H9 (cell line): ENCODE data around the gene CRYBG2. TPM values are rescaled to one million over a fixed set of nuclear protein-coding genes. Genes with fewer than 3 reads are reported as not detected.

Experiments used
- DNase-seq: peaks from one replicate; pipeline ENCODE4 v3.0.0-alpha.2; 2017
- H2AFZ ChIP-seq: one replicate; pipeline ENCODE4 v1.6.1; 2013; ENCODE audit warnings: mild to moderate bottlenecking, low read length, control low read depth, moderate library complexity
- H2AK5ac ChIP-seq: 2 replicates; pipeline ENCODE4 v1.6.1; 2013; ENCODE audit warnings: low read length, control low read depth, mixed read lengths; ENCODE audit not compliant: insufficient read length
- H2BK120ac ChIP-seq: one replicate; pipeline ENCODE4 v1.6.1; 2013; ENCODE audit warnings: low read depth, mild to moderate bottlenecking, low read length, control low read depth, inconsistent platforms; ENCODE audit not compliant: poor library complexity, severe bottlenecking
- H2BK12ac ChIP-seq: 2 replicates; pipeline ENCODE4 v1.6.1; 2013; ENCODE audit warnings: low read length, control low read depth, mixed read lengths, low read depth; ENCODE audit not compliant: insufficient read length
- H2BK15ac ChIP-seq: 2 replicates; pipeline ENCODE4 v1.6.1; 2013; ENCODE audit warnings: low read depth, low read length, control low read depth
- H2BK20ac ChIP-seq: one replicate; pipeline ENCODE4 v1.6.1; 2013; ENCODE audit warnings: low read depth, mild to moderate bottlenecking, low read length, control low read depth, inconsistent platforms; ENCODE audit not compliant: poor library complexity, severe bottlenecking
- H2BK5ac ChIP-seq: 2 replicates; pipeline ENCODE4 v1.6.1; 2013; ENCODE audit warnings: low read length, control low read depth, mixed read lengths; ENCODE audit not compliant: insufficient read length
- H3K14ac ChIP-seq: 2 replicates; pipeline ENCODE4 v1.6.1; 2013; ENCODE audit warnings: low read length, control low read depth; ENCODE audit not compliant: insufficient read depth
- H3K18ac ChIP-seq: 2 replicates; pipeline ENCODE4 v1.6.1; 2013; ENCODE audit warnings: low read depth, mild to moderate bottlenecking, mixed read lengths, low read length, control low read depth; ENCODE audit not compliant: insufficient read length
- H3K23ac ChIP-seq: 2 replicates; pipeline ENCODE4 v1.6.1; 2013; ENCODE audit warnings: low read length, control low read depth, mixed read lengths, low read depth; ENCODE audit not compliant: insufficient read length
- H3K23me2 ChIP-seq: 2 replicates; pipeline ENCODE4 v1.6.1; 2013; ENCODE audit warnings: low read depth, mild to moderate bottlenecking, mixed read lengths, low read length, control low read depth; ENCODE audit not compliant: insufficient read length, poor library complexity, severe bottlenecking
- H3K27ac ChIP-seq: 2 replicates; pipeline ENCODE4 v1.5.1; 2013; ENCODE audit warnings: low read length, control low read depth, mixed read lengths, low read depth; ENCODE audit not compliant: insufficient read length
- H3K27me3 ChIP-seq: 2 replicates; pipeline ENCODE4 v1.6.1; 2013; ENCODE audit warnings: low read length, control low read depth, inconsistent platforms; ENCODE audit not compliant: insufficient read depth
- H3K4ac ChIP-seq: 2 replicates; pipeline ENCODE4 v1.6.1; 2013; ENCODE audit warnings: low read depth, mild to moderate bottlenecking, control low read depth, inconsistent platforms, low read length, moderate library complexity
- H3K4me1 ChIP-seq: 2 replicates; pipeline ENCODE4 v1.6.1; 2013; ENCODE audit warnings: low read length, control low read depth, inconsistent platforms; ENCODE audit not compliant: insufficient read depth
- H3K4me2 ChIP-seq: 2 replicates; pipeline ENCODE4 v1.6.1; 2013; ENCODE audit warnings: low read length, control low read depth, mixed read lengths; ENCODE audit not compliant: insufficient read length, insufficient read depth
- H3K56ac ChIP-seq: 2 replicates; pipeline ENCODE4 v1.6.1; 2013; ENCODE audit warnings: low read depth, mild to moderate bottlenecking, mixed read lengths, low read length, control low read depth; ENCODE audit not compliant: insufficient read length
- H3K79me1 ChIP-seq: 2 replicates; pipeline ENCODE4 v1.6.1; 2013; ENCODE audit warnings: low read depth, mild to moderate bottlenecking, moderate library complexity, low read length, control low read depth, inconsistent platforms; ENCODE audit not compliant: insufficient read depth, poor library complexity, severe bottlenecking
- H3K79me2 ChIP-seq: 2 replicates; pipeline ENCODE4 v1.6.1; 2013; ENCODE audit warnings: low read length, control low read depth, inconsistent platforms; ENCODE audit not compliant: insufficient read depth
- H3K9ac ChIP-seq: 2 replicates; pipeline ENCODE4 v1.6.1; 2013; ENCODE audit warnings: low read length, control low read depth, mixed read lengths; ENCODE audit not compliant: insufficient read length; ENCODE audit errors: extremely low read depth
- H3K9me3 ChIP-seq: one replicate; pipeline ENCODE4 v1.6.1; 2013; ENCODE audit warnings: low read depth, low read length, inconsistent platforms; ENCODE audit not compliant: control insufficient read depth
- H3T11ph ChIP-seq: one replicate; pipeline ENCODE4 v1.6.1; 2013; ENCODE audit warnings: mild to moderate bottlenecking, low read length, control low read depth, inconsistent platforms
- H4K20me1 ChIP-seq: one replicate; pipeline ENCODE4 v1.6.1; 2013; ENCODE audit not compliant: control insufficient read depth, insufficient read length, insufficient read depth
- H4K5ac ChIP-seq: 2 replicates; pipeline ENCODE4 v1.6.1; 2013; ENCODE audit warnings: low read depth, mild to moderate bottlenecking, mixed read lengths, low read length, control low read depth; ENCODE audit not compliant: insufficient read length
- H4K8ac ChIP-seq: replicated peaks from 2 replicates; pipeline ENCODE4 v1.6.1; 2013; ENCODE audit warnings: low read length, control low read depth, mixed read lengths, low read depth; ENCODE audit not compliant: insufficient read length
- H4K91ac ChIP-seq: 2 replicates; pipeline ENCODE4 v1.6.1; 2013; ENCODE audit warnings: low read depth, mild to moderate bottlenecking, moderate library complexity, mixed read lengths, low read length, control low read depth; ENCODE audit not compliant: insufficient read length
- H3K27ac Mint-ChIP-seq, 3 experiments: 2 replicates in 2 of 3; 3 replicates in 1 of 3; pipeline ENCODE4 v1.8.0; 2020 to 2021; ENCODE audit warnings: mixed read lengths in 3 of 3, mild to moderate bottlenecking in 1 of 3, moderate library complexity in 1 of 3
- H3K27me3 Mint-ChIP-seq: 2 replicates; pipeline ENCODE4 v1.8.0; 2021; ENCODE audit warnings: low read depth, mild to moderate bottlenecking, moderate library complexity, mixed read lengths
- H3K36me3 Mint-ChIP-seq, 3 experiments: 2 replicates in 2 of 3; 3 replicates in 1 of 3; pipeline ENCODE4 v1.8.0; 2020 to 2021; ENCODE audit warnings: low read depth in 3 of 3, mixed read lengths in 3 of 3; ENCODE audit not compliant: insufficient read depth in 1 of 3
- H3K4me1 Mint-ChIP-seq, 2 experiments: 2 replicates each; pipeline ENCODE4 v1.8.0; 2020; ENCODE audit warnings: mixed read lengths in 2 of 2
- H3K4me3 Mint-ChIP-seq, 2 experiments: 2 replicates in 1 of 2; 3 replicates in 1 of 2; pipeline ENCODE4 v1.8.0; 2020 to 2021; ENCODE audit warnings: mild to moderate bottlenecking in 2 of 2, mixed read lengths in 2 of 2, moderate library complexity in 1 of 2
- H3K9me3 Mint-ChIP-seq, 2 experiments: 2 replicates in 1 of 2; 3 replicates in 1 of 2; pipeline ENCODE4 v1.8.0; 2020; ENCODE audit warnings: mild to moderate bottlenecking in 2 of 2, mixed read lengths in 2 of 2, moderate library complexity in 1 of 2
- CTCF ChIP-seq: fragments of 200-600 bp; sonication (generic); conservative IDR thresholded peaks from 3 replicates; pipeline ENCODE4 v1.8.0; 2021; ENCODE audit warnings: antibody characterized with exemption, mild to moderate bottlenecking
- WGBS: extraction: QIAGEN DNeasy Blood & Tissue Kit; methylation state at CpG from one replicate; pipeline ENCODE4 v1.1.7; 2013; ENCODE audit warnings: missing lambda C conversion rate, low lambda C conversion rate, mixed read lengths; ENCODE audit not compliant: insufficient read length; ENCODE audit errors: extremely low coverage; 5-methylcytosine and 5-hydroxymethylcytosine counted together
- total RNA-seq: library from RNA; stranded (reverse); gene quantifications from 2 replicates; pipeline ENCODE4 v1.2.1, GENCODE V29; 2021

CRYBG2 gene
- total RNA-seq, 1 experiment from 2014 or later: 12.8 TPM

- Histone ChIP-seq H4K8ac (no peak overlapping the region), H4K20me1 (no peaks in the 10 kb centered on the region), H2BK20ac (no peak overlapping the region), H3K18ac (no peak overlapping the region), H3K56ac (no peak overlapping the region), H2BK12ac (no peak overlapping the region), H3T11ph (no peak overlapping the region), H3K79me1 (no peaks in the 10 kb centered on the region), H3K4me2 (no peak overlapping the region), H3K23ac (no peak overlapping the region), H3K4ac (no peak overlapping the region), H2BK15ac (no peak overlapping the region), H3K27ac (no peak overlapping the region), H3K23me2 (peaks cover 2% of the 10 kb centered on the region), H3K27me3 (no peaks in the 10 kb centered on the region), H3K79me2 (no peaks in the 10 kb centered on the region), H2BK5ac (no peak overlapping the region), H3K9ac (no peak overlapping the region), H2AFZ (no peak overlapping the region), H3K14ac (no peak overlapping the region), H2BK120ac (no peak overlapping the region), H4K5ac (no peak overlapping the region), H3K9me3 (no peaks in the 10 kb centered on the region), H2AK5ac (no peak overlapping the region), H3K4me1 (no peaks in the 10 kb centered on the region), H4K91ac (no peak overlapping the region)
- WGBS: no CpG with 5 or more reads among the region's 4 CpGs
- H3K4me3 Mint-ChIP-seq: no peak overlapping the region
- no peak overlapping the region for H3K27ac Mint-ChIP-seq
- H3K4me1 Mint-ChIP-seq: peaks cover 4 to 8% of the 10 kb centered on the region in 2 experiments; a peak in 3 of 4 replicates
- TF ChIP-seq CTCF: no peak
- H3K36me3 Mint-ChIP-seq: no peaks in the 10 kb centered on the region
- H3K27me3 Mint-ChIP-seq: peaks cover 2% of the 10 kb centered on the region; the same call in 1 of the 2 replicates
- DNase-seq: no peak
- H3K9me3 Mint-ChIP-seq: no peaks in the 10 kb centered on the region
These were observed 49.7 kb upstream of the CRYBG2 start for GRCh38 chr1:26403656-26404055.
